NCI-H774 (cell line): Measurements from ENCODE around the gene ATXN7L1.
A peak's percentile ranks its signal among the peaks of the same experiment; 100 is the strongest.

ENCODE experiments used
- DNase-seq: peaks from one replicate; lab custom pipeline; 2025; lab: John Stamatoyannopoulos, UW

Gene ATXN7L1

GRCh38 chr7:105647591-105647990 lies 228.8 kb downstream of the ATXN7L1 start:
- no peak for DNase-seq

DNA sequence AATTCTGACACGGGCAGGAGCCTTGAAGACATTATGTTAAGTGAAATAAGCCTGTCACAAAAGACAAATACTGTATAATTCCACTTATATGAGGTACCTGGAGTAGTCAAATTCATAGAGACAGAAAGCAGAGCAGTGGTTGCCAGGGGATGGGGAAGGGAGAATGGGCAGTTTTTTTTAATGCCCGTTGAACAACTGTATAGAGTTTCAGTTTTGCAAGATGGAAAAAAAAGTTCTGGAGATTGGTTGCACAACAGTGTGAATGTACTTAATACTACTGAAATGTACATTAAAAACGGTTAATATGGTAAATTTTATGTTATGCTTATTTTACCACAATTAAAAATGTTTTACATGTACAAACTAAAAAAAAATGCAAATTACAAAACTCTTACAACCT lies 231.5 kb downstream of the ATXN7L1 start:
- DNase-seq = no peak

DNA sequence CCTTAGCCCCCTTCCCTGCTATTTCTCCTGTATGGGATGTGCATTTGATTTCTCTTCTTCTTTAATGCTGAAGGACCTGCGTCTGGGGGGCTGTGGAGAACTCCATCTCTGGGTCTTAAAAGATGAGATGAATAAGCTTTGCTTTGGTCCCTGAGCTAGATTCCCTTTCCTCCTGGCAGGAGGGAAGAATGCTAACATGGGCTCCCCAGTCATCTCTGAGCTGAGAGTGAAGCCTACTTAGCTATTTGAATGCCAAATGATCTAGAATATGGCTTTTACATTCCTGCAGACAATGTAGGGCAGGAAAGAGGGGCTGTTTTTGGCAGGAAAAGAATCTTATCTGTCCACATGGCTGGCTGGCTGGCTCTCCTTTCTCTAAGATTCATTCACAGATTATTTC lies 232.5 kb downstream of the ATXN7L1 start:
- no peak for DNase-seq

GRCh38 chr7:105643384-105643783 lies 233.0 kb downstream of the ATXN7L1 start:
- DNase-seq = no peak

DNA sequence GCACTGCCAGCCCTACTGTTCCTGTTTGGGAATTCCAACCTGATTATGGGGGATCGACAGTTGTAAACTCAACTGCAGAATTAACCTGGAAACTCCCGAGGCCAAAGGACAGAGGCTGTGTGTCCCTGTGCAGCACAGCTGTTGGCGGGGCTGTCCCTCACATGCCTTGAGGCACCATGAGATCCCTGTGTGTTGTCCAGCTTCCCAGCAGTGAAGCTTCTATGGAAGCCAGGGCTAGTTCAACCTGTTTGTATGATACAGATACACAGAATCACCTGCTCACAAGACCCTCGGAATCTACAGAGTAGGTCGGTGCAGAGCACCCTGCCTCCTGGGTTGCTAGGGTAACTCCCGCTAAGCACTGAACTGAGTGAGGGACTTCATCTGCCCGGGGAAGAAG lies 234.1 kb downstream of the ATXN7L1 start:
- DNase-seq = no peak

DNA sequence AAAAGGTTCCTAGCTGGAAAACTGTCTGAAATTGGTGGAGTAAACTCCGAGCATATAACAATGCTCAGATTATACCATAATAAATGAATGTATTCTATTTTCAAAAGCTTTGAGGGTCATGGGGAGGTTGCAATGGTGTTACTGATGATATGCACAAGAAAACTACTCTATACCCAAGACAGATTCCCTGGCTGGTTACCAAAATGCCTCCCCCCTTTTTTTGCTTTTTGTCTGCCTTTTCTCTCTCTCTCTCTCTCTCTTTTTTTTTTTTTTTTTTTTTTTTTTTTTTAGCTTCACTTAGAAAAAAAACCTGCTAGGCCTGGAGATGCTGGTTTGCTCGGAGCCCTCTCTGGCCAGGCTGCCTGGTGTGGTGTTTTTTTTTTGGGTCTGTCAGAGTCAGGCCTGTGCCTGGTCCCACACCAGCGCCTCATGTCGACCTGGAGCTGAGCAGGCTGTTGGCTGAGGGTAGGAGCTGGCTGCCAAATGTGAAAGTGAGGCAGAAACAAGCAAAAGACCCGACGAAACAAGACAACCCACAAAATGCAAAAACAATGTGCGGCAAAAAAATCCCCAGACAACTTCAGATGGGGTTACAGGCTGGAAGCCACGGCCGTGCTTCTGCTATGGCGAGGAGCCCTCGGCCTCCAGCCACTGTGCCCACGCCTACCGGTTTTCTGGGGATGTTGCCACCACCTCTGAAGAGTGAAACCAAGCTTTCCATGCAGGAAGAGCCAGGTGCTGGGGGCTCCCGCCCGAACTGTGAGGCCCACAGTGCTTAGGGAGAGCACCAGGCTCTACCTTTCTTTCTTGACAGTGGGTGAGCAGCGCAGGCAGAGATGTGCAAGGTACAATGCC lies 235.2 kb downstream of the ATXN7L1 start:
- no peak for DNase-seq

DNA sequence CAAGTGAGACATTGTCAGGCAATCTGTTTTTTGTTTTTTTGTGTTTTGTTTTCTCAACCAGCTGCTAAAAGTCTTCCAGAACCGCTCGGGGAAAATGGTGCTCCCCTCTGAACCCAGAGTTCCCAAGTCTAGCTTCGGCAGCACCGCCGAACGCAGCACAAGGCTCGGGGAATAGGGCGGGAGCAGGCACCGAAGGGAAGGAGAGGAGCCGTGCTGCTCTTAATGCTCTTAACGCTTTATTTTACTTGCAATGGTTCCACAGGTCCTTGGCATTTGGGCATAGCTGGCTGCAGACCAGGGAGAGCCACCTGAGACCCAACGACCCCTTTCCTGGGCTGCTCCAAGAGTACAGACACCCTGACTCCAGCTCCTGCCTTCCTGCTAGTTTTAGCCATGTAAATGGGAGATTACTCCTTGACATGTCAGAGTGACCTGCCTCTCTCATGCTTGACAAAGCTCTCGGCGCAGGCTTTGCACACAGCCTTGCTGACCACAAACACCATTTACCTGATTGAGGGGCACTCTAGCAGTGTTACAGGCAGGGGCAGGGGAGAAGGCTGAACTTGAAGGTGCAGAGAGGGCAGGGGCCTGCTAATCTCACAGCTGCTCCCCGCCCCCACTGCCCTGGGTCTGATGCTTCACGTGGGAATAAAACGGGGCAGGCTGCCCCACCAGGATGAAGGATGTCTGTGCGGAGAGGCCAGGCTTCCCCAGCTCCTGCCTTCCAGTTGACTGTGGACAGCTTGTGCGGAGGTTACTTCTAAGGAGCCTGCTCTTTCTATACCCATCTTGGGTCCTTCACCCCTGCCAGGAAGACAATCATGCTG lies 236.5 kb downstream of the ATXN7L1 start:
- DNase-seq = no peak

DNA sequence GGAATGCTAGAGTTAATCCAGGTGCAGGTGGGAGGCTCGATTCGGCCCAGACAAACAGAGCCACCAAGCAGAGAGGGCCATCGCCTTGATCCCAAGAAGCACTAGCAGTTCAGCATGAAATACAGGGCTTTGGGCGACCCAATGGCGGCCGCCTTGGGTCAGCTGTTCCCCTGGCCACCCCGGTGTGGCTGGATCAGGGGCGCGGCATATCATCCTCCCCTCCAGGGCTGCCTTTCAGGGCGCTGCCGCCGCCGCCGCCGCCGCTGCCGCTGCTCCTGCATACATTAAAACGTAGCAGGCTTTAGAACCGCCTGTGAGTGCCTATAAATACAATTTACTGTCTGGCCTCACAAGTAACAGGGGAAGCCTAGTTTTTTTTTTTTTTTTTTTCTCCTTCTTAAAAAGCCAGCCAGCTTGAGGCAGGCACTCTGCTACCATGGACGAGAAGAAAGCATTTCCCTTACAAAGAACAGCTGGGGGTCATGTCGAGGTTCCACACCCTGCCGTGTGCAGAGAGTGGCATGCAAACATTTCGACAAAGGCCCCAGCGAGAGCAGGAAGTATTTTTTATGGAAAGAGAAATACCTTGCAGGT lies 237.4 kb downstream of the ATXN7L1 start:
- DNase-seq = peak; percentile 56

DNA sequence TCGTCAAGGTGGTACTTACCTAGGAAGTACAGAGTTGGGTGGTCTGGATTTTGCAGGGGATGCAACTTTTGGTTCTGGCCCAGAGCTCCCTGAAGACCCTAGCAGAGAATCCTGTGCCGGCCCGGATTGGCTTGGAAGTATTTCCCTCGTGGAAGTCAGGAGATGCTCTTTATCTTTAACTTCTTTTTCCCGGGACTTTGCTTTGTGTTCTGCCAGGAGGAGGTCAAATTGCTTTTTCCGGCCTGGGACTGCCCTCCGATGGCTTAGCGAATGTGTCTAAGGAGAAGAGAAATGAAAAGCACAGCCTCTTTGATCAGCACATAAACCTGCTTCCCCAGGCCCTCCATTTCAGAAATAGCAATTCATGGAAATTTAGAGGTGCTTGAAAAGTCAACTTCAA lies 238.1 kb downstream of the ATXN7L1 start:
- no peak for DNase-seq

- peak; percentile 65 for DNase-seq
Observed at GRCh38 chr7:105637755-105638154, 238.6 kb downstream of the ATXN7L1 start.

DNA sequence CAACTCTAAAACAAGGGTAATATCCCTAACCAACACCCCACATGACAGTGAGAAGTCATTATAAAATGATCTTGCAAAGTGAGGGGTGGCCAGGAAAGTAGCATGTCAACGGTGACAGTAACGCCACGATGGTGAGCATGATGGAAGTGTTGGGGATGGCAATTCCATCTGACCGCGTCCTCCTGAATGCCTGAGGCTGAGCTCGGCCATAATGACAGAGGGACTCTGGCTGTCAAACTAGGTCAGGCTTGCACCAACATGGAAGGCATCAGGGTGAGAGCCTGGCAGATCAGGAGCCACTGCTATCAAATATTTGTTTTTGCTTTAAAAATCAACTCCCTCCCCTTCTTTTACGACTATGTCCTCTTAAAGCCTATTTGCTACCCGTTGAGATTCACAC lies 239.4 kb downstream of the ATXN7L1 start:
- DNase-seq = no peak

DNA sequence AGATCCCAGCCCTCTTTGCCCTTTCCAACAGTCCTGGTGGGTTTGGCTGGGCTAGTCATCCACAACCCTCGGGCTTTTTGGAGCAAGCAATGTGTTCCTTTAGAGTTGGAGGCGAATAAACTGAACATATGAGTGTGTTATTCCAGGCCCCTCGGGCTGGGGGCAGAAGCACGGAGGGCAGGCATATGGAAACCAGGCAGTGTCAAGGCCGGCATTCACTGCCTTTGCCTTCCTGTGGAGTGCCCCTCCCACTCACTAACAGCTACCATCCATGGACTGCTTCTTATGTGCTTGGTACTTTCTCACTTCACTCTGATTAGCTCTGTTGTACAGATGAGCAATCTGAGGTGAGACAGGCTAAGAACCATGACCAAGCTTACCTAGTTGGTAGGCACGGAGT lies 241.2 kb downstream of the ATXN7L1 start:
- no peak for DNase-seq

DNA sequence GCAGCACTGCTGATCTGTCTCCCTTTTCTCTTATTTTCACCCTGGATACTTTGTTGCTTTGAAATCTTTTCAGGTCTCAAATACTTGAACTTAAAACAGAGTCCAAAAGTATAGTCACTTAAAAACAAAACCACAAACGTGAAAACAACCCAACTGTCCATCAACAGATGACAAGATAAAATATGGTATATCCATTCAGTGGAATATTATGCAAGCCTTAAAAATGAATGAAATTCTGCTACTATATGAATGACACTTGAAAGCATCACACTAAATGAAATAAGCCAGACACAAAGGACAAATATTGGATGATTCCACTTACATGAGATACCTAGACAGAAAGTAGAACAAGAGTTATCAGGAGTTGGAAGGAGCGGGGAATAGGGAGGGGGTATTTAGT lies 250.4 kb downstream of the ATXN7L1 start:
- DNase-seq = no peak

DNA sequence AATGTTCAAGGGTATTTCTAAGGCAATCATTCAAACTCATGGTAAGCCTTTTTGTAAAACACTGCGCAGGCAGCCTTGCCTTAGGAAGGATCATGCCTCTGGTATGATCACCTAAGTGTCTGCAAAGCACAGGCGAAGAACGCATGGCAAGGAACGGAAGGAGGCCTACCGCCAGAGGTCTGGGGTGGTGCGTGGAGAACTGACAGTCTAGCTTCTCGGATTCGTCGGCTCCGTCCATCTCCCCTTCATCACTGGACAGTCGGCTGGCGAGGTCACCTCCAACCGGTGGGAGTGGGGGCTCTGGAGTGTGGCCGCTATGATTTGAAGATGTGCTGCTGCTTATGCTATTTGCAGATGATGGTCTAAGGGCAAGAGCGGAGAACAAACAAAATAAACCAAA lies 252.5 kb downstream of the ATXN7L1 start:
- no peak for DNase-seq

DNA sequence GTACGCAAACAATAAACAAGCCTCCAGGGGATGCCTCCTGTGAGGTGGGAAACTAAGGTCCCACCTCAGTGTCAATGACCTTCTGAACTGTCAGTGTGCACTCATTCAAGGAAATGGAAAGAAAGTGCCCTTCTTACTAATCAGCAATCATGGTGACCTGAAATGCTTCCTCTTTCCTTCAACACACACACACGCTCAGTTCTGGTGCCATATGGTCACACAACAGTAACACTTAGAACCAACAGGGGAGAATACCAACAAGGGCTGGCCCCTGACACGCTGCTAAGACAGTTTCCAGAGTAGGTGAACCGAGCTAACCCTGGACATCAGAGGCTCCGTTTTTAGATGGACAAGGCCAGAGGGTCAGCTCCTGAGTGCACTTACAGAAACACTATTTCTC lies 253.0 kb downstream of the ATXN7L1 start:
- no peak for DNase-seq

GRCh38 chr7:105622106-105622731 lies 254.2 kb downstream of the ATXN7L1 start:
- DNase-seq = no peak

- DNase-seq = no peak
Observed at GRCh38 chr7:105621617-105622016, 254.8 kb downstream of the ATXN7L1 start.

- DNase-seq = no peak
Observed at GRCh38 chr7:105621176-105621575, 255.2 kb downstream of the ATXN7L1 start.

- DNase-seq = no peak
Observed at GRCh38 chr7:105619590-105619989, 256.8 kb downstream of the ATXN7L1 start.

GRCh38 chr7:105618016-105618296 lies 258.4 kb downstream of the ATXN7L1 start:
- DNase-seq = no peak

DNA sequence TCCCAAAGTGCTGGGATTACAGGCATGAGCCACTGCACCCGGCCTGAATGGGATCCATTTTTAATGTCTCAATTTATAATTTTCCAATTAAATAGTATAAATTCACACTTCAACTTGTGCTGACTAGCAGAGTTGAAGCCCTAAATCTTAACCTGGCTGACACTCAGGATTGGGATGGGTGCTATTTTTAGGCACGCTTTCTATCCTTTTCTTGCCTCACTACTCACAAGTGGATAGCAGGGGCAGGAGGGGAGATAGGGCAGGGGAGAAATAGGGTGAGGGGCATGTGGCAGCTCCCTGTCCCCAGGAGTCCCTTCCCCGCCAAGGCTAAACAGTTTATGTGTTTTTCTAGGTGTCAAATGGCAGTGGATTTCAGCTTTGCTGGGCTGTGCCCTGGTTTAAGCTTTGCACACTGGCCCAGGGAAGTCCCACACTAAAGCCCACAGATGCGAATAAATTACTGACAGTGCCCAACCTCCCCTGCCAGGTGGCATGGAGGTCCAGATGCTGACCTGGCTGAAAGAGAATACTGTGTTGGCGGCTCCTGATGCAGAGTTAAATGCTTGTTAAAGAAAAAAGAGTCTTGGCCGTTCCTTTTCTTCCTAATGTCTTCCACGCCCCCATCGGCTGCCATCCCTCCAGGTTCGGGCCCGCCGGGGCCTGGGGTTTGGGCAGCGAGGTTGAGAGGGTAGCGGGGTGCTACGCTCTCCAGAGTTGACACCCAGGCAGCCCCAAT lies 259.0 kb downstream of the ATXN7L1 start:
- no peak for DNase-seq

- no peak for DNase-seq
Observed at GRCh38 chr7:105614341-105614840, 262.0 kb downstream of the ATXN7L1 start.
